ENCODE results near the gene TMA16.

DNA sequence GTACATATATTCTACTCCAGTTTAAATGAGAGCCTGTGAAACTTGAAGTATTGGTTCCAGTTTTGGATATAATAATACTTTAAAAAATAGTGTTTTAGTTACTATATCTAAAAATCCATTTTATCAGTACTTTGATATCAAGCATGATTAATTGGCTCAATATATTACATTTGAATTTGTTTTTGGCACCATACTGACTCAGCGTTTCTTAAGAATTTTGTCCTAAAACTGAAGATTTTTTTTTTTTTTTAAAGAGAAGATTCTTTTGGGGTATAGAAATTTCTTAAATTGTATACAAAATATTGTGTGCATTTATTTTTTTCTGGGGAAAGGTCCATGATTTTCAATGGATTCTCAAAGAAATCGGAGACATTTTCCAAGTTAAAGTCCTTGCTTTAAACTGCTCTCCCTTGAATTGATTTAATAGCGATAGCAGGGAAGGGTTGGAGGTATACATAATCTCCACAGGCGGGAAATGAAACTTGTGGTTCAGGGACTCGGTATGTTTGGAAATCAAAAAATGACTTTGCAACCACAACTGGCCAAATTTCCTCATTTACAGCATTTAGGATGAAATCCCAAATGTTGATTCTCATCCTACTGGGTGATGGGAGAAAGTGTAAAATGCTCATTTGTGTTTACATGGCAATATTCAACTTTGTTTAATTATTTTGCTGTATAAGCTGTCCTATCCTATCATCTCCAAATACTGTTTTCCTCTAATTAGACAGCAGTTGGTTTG, 62.3 kb downstream of the TMA16 start:
- TF ChIP-seq, protein P1, sequence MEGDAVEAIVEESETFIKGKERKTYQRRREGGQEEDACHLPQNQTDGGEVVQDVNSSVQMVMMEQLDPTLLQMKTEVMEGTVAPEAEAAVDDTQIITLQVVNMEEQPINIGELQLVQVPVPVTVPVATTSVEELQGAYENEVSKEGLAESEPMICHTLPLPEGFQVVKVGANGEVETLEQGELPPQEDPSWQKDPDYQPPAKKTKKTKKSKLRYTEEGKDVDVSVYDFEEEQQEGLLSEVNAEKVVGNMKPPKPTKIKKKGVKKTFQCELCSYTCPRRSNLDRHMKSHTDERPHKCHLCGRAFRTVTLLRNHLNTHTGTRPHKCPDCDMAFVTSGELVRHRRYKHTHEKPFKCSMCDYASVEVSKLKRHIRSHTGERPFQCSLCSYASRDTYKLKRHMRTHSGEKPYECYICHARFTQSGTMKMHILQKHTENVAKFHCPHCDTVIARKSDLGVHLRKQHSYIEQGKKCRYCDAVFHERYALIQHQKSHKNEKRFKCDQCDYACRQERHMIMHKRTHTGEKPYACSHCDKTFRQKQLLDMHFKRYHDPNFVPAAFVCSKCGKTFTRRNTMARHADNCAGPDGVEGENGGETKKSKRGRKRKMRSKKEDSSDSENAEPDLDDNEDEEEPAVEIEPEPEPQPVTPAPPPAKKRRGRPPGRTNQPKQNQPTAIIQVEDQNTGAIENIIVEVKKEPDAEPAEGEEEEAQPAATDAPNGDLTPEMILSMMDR (IDR thresholded peaks at IDR 0.05 in 4 of 5, conservative IDR thresholded peaks at IDR 0.05 in 1 of 5), result no peak
- no peak for TF ChIP-seq POLR2A (IDR thresholded peaks at IDR 0.05)
